AG08396 (cell line): Measurements from ENCODE around the gene RRP9.

ENCODE experiments used
- DNase-seq: peaks from one replicate; pipeline ENCODE4 v3.0.0; 2012; ENCODE audit warnings: low spot score, mixed read lengths

The RRP9 gene

GRCh38 chr3:51955893-51956770 lies 14.4 kb upstream of the RRP9 start:
- peak; percentile 75 for DNase-seq

- DNase-seq: no peak
Observed at GRCh38 chr3:51955175-51955892, 13.6 kb upstream of the RRP9 start, which contains the start of gene GPR62. Gene GPR62, plus strand, starts transcription at chr3:51955381. Its CDS starts 272 bp downstream, at chr3:51955653.

- DNase-seq: no peak
Observed at GRCh38 chr3:51954713-51955112, 13.0 kb upstream of the RRP9 start.

GRCh38 chr3:51954105-51954504 lies 12.4 kb upstream of the RRP9 start:
- no peak for DNase-seq

GRCh38 chr3:51953445-51953844 lies 11.7 kb upstream of the RRP9 start:
- peak; percentile 54 for DNase-seq

GRCh38 chr3:51950899-51951298 lies 9.2 kb upstream of the RRP9 start:
- DNase-seq: no peak

- no peak for DNase-seq
Observed at GRCh38 chr3:51949121-51949520, 7.4 kb upstream of the RRP9 start.

GRCh38 chr3:51948016-51948580 lies 6.4 kb upstream of the RRP9 start:
- no peak for DNase-seq

GRCh38 chr3:51947215-51947900 lies 5.7 kb upstream of the RRP9 start:
- DNase-seq: no peak

- DNase-seq: no peak
Observed at GRCh38 chr3:51946796-51947195, 5.1 kb upstream of the RRP9 start.

GRCh38 chr3:51945926-51946705 lies 4.4 kb upstream of the RRP9 start:
- DNase-seq: no peak

- DNase-seq: no peak
Observed at GRCh38 chr3:51945031-51945840, 3.5 kb upstream of the RRP9 start.

- DNase-seq: no peak
Observed at GRCh38 chr3:51944451-51945021, 2.8 kb upstream of the RRP9 start.

- no peak for DNase-seq
Observed at GRCh38 chr3:51943451-51944391, 2.0 kb upstream of the RRP9 start.

- peak; percentile 91 for DNase-seq
Observed at GRCh38 chr3:51942603-51943450, 1.1 kb upstream of the RRP9 start.

- no peak for DNase-seq
Observed at GRCh38 chr3:51941463-51941797, 274 bp downstream of the RRP9 start.

- DNase-seq: peak; percentile 34
Observed at GRCh38 chr3:51940648-51941462, 849 bp downstream of the RRP9 start.
